ENCODE results near the gene NFATC2.

- TF ChIP-seq CREB1 (IDR thresholded peaks at IDR 0.05; ENCODE audit: low read depth) (no peak), TCF12 (IDR thresholded peaks at IDR 0.05; ENCODE audit: low read depth) (no peak), EP300 (IDR thresholded peaks at IDR 0.05; ENCODE audit: borderline replicate concordance) (no peak), TAF1 (IDR thresholded peaks at IDR 0.05; ENCODE audit: low read depth) (no peak), ZBTB7A (IDR thresholded peaks at IDR 0.05; ENCODE audit: low read depth) (no peak), RAD21 (IDR thresholded peaks at IDR 0.05; ENCODE audit: low read depth) (no peak)
These were observed 33.3 kb downstream of the NFATC2 start for GRCh38 chr20:51509208-51509607.
